Endothelial cell (in vitro differentiated cells): ENCODE results near the gene NUDT15. TPM values are rescaled to one million over a fixed set of nuclear protein-coding genes. Genes with fewer than 3 reads are reported as not detected.

Source experiments
- DNase-seq: peaks from one replicate; pipeline ENCODE4 v3.0.0; 2021; ENCODE audit warnings: low spot score
- H3K27ac Mint-ChIP-seq: one replicate; pipeline ENCODE4 v1.8.0; 2021; ENCODE audit warnings: mixed read lengths, inconsistent platforms; ENCODE audit not compliant: unreplicated experiment
- H3K27me3 Mint-ChIP-seq: one replicate; pipeline ENCODE4 v1.8.0; 2021; ENCODE audit warnings: mild to moderate bottlenecking, moderate library complexity, mixed read lengths, inconsistent platforms; ENCODE audit not compliant: unreplicated experiment
- H3K36me3 Mint-ChIP-seq: one replicate; pipeline ENCODE4 v1.8.0; 2021; ENCODE audit warnings: mild to moderate bottlenecking, low read depth, mixed read lengths, inconsistent platforms; ENCODE audit not compliant: unreplicated experiment
- H3K4me1 Mint-ChIP-seq: one replicate; pipeline ENCODE4 v1.8.0; 2021; ENCODE audit warnings: mild to moderate bottlenecking, mixed read lengths, inconsistent platforms; ENCODE audit not compliant: unreplicated experiment
- H3K4me3 Mint-ChIP-seq: one replicate; pipeline ENCODE4 v1.8.0; 2021; ENCODE audit warnings: mild to moderate bottlenecking, mixed read lengths, inconsistent platforms; ENCODE audit not compliant: unreplicated experiment
- H3K9me3 Mint-ChIP-seq: one replicate; pipeline ENCODE4 v1.8.0; 2021; ENCODE audit warnings: mixed read lengths, inconsistent platforms; ENCODE audit not compliant: unreplicated experiment
- CTCF ChIP-seq: fragments of 200-600 bp; sonication (generic); IDR thresholded peaks from one replicate; pipeline ENCODE4 v1.5.0; 2021; ENCODE audit warnings: antibody characterized with exemption; ENCODE audit not compliant: unreplicated experiment
- long read RNA-seq: library from polyadenylated mRNA; unstranded; transcript quantifications from one replicate; pipeline ENCODE4 v2.0.0, GENCODE V29; 2020; ENCODE audit not compliant: unreplicated experiment
- total RNA-seq: library from RNA; stranded (reverse); fragmentation: NEBNext Ultra II Directional; extraction: Animal tissue kit (Norgen Biotek cat#: 25700); gene quantifications from one replicate; pipeline ENCODE4 v1.2.1, GENCODE V29; 2021; ENCODE audit not compliant: unreplicated experiment

Gene NUDT15
- 14.6 TPM for total RNA-seq
- long read RNA-seq, transcript NUDT15-201 (3 exons, 2,098 nt): major isoform, 14 of 15 reads
- long read RNA-seq, partial matches to known transcripts: 1 of 15 reads
- long read RNA-seq, other reads (novel, unspliced or antisense): 0 of 15 reads

- H3K27me3 Mint-ChIP-seq: peaks cover 3% of the 10 kb centered on the region
- peak within 1 kb of the TSS; percentile 95 for H3K4me3 Mint-ChIP-seq
- peaks cover 41% of the 10 kb centered on the region for H3K36me3 Mint-ChIP-seq
- peak within 1 kb of the TSS; percentile 95 for H3K27ac Mint-ChIP-seq
- no peaks in the 10 kb centered on the region for H3K9me3 Mint-ChIP-seq
- TF ChIP-seq CTCF: peak; percentile 100
- H3K4me1 Mint-ChIP-seq: peaks cover 12% of the 10 kb centered on the region
- peak; percentile 97 for DNase-seq
These were observed at the start of gene NUDT15 for GRCh38 chr13:48037346-48038173. Gene NUDT15 (plus strand): TSS chr13:48037726. CDS start chr13:48037747, 21 bp downstream.

- no peaks in the 10 kb centered on the region for H3K27me3 Mint-ChIP-seq
- H3K9me3 Mint-ChIP-seq: no peaks in the 10 kb centered on the region
These were observed 47.1 kb upstream of the NUDT15 start for GRCh38 chr13:47990427-47990826.

GRCh38 chr13:47990920-47991466 lies 46.5 kb upstream of the NUDT15 start:
- no peak overlapping the region for H3K27ac Mint-ChIP-seq
- no peaks in the 10 kb centered on the region for H3K4me1 Mint-ChIP-seq
- H3K27me3 Mint-ChIP-seq: no peaks in the 10 kb centered on the region
- no peak for TF ChIP-seq CTCF
- no peak overlapping the region for H3K4me3 Mint-ChIP-seq
- peaks cover 33% of the 10 kb centered on the region for H3K36me3 Mint-ChIP-seq
- H3K9me3 Mint-ChIP-seq: no peaks in the 10 kb centered on the region
- no peak for DNase-seq

More at GRCh38 chr13:47990427-47990826, 47.1 kb upstream of the NUDT15 start:
- Mint-ChIP-seq H3K36me3 (peaks cover 38% of the 10 kb centered on the region), H3K4me3 (no peak overlapping the region), H3K27ac (no peak overlapping the region), H3K4me1 (no peaks in the 10 kb centered on the region)
- no peak for DNase-seq
- TF ChIP-seq CTCF: no peak

GRCh38 chr13:47991859-47992258 lies 45.7 kb upstream of the NUDT15 start:
- no peaks in the 10 kb centered on the region for H3K4me1 Mint-ChIP-seq
- TF ChIP-seq CTCF: no peak
- H3K27me3 Mint-ChIP-seq: no peaks in the 10 kb centered on the region
- no peaks in the 10 kb centered on the region for H3K9me3 Mint-ChIP-seq
- no peak overlapping the region for H3K27ac Mint-ChIP-seq
- no peak for DNase-seq
- no peak overlapping the region for H3K4me3 Mint-ChIP-seq
- H3K36me3 Mint-ChIP-seq: peaks cover 27% of the 10 kb centered on the region

- Mint-ChIP-seq H3K27ac (peak overlapping the region; percentile 0), H3K9me3 (no peaks in the 10 kb centered on the region), H3K4me1 (peaks cover 17% of the 10 kb centered on the region), H3K36me3 (peaks cover 12% of the 10 kb centered on the region), H3K27me3 (peaks cover 12% of the 10 kb centered on the region), H3K4me3 (no peak overlapping the region)
- TF ChIP-seq CTCF: no peak
- DNase-seq: no peak
These were observed 40.1 kb upstream of the NUDT15 start for GRCh38 chr13:47997384-47997783.
